ENCODE measurements around the gene FRRS1. TPM values are rescaled to one million over a fixed set of nuclear protein-coding genes. Genes with fewer than 3 reads are reported as not detected.

FRRS1 gene
- total and polyA plus RNA-seq, 2 donors (not counting 1 experiment from before 2014, with no cell fraction given): 10.3 to 32.7 TPM

GRCh38 chr1:99707535-99708142 lies 58.8 kb downstream of the FRRS1 start:
- DNase-seq (ENCODE audit: low read depth in 2 of 2): peak; percentile 49 to 75
- no peak for TF ChIP-seq EZH2 (IDR thresholded peaks at IDR 0.05; ENCODE audit: low read length, missing control alignments)
- TF ChIP-seq CTCF (conservative IDR thresholded peaks at IDR 0.05 in 1 of 2, IDR thresholded peaks at IDR 0.05 in 1 of 2; ENCODE audit: low read depth in 1 of 2, low read length in 2 of 2): peak; percentile 81 to 88
- Histone ChIP-seq H3K4me2 (ENCODE audit: extremely low read depth, insufficient read depth, low read length) (no peak overlapping the region), H3K79me2 (ENCODE audit: control insufficient read depth, insufficient read depth, low read length) (no peaks in the 10 kb centered on the region), H2AFZ (ENCODE audit: low read length) (no peak overlapping the region), H3K4me1 (ENCODE audit: control insufficient read depth, extremely low read depth, insufficient read depth, low read length) (no peaks in the 10 kb centered on the region), H4K20me1 (ENCODE audit: control insufficient read depth, extremely low read depth, insufficient read depth, low read length) (no peaks in the 10 kb centered on the region), H3K4me3 (replicated peaks in 1 of 4; ENCODE audit: control extremely low read depth in 1 of 4, insufficient read depth in 1 of 4, low read depth in 3 of 4, low read length in 4 of 4) (no peak overlapping the region), H3K36me3 (ENCODE audit: control insufficient read depth, insufficient read depth, low read length) (no peaks in the 10 kb centered on the region), H3K9me3 (ENCODE audit: control insufficient read depth, insufficient read depth, low read depth, low read length) (no peaks in the 10 kb centered on the region), H3K9ac (ENCODE audit: insufficient read depth, low read length) (no peak overlapping the region), H3K27me3 (ENCODE audit: control insufficient read depth, insufficient read depth, low read length) (no peaks in the 10 kb centered on the region), H3K27ac (ENCODE audit: insufficient read depth, low read length) (no peak overlapping the region)

- Histone ChIP-seq H4K20me1 (ENCODE audit: control insufficient read depth, extremely low read depth, insufficient read depth, low read length) (no peaks in the 10 kb centered on the region), H3K27me3 (ENCODE audit: control insufficient read depth, insufficient read depth, low read length) (no peaks in the 10 kb centered on the region), H3K36me3 (ENCODE audit: control insufficient read depth, insufficient read depth, low read length) (no peaks in the 10 kb centered on the region), H3K4me3 (replicated peaks in 1 of 4; ENCODE audit: control extremely low read depth in 1 of 4, insufficient read depth in 1 of 4, low read depth in 3 of 4, low read length in 4 of 4) (no peak overlapping the region), H3K27ac (ENCODE audit: insufficient read depth, low read length) (no peak overlapping the region), H2AFZ (ENCODE audit: low read length) (no peak overlapping the region), H3K79me2 (ENCODE audit: control insufficient read depth, insufficient read depth, low read length) (no peaks in the 10 kb centered on the region), H3K4me2 (ENCODE audit: extremely low read depth, insufficient read depth, low read length) (no peak overlapping the region), H3K4me1 (ENCODE audit: control insufficient read depth, extremely low read depth, insufficient read depth, low read length) (no peaks in the 10 kb centered on the region), H3K9me3 (ENCODE audit: control insufficient read depth, insufficient read depth, low read depth, low read length) (no peaks in the 10 kb centered on the region), H3K9ac (ENCODE audit: insufficient read depth, low read length) (no peak overlapping the region)
- DNase-seq (ENCODE audit: low read depth in 2 of 2): no peak
- no peak for TF ChIP-seq CTCF (conservative IDR thresholded peaks at IDR 0.05 in 1 of 2, IDR thresholded peaks at IDR 0.05 in 1 of 2; ENCODE audit: low read depth in 1 of 2, low read length in 2 of 2)
- no peak for TF ChIP-seq EZH2 (IDR thresholded peaks at IDR 0.05; ENCODE audit: low read length, missing control alignments)
These were observed 61.0 kb downstream of the FRRS1 start for GRCh38 chr1:99705385-99705784.

- no peak overlapping the region for H3K4me3 ChIP-seq (replicated peaks in 1 of 4; ENCODE audit: control extremely low read depth in 1 of 4, insufficient read depth in 1 of 4, low read depth in 3 of 4, low read length in 4 of 4)
These were observed 62.0 kb downstream of the FRRS1 start for GRCh38 chr1:99704356-99704816.

More at GRCh38 chr1:99704356-99704816, 62.0 kb downstream of the FRRS1 start:
- Histone ChIP-seq H3K9me3 (ENCODE audit: control insufficient read depth, insufficient read depth, low read depth, low read length) (no peaks in the 10 kb centered on the region), H3K4me2 (ENCODE audit: extremely low read depth, insufficient read depth, low read length) (no peak overlapping the region), H3K4me1 (ENCODE audit: control insufficient read depth, extremely low read depth, insufficient read depth, low read length) (no peaks in the 10 kb centered on the region), H3K27ac (ENCODE audit: insufficient read depth, low read length) (no peak overlapping the region), H4K20me1 (ENCODE audit: control insufficient read depth, extremely low read depth, insufficient read depth, low read length) (no peaks in the 10 kb centered on the region), H3K27me3 (ENCODE audit: control insufficient read depth, insufficient read depth, low read length) (no peaks in the 10 kb centered on the region), H3K36me3 (ENCODE audit: control insufficient read depth, insufficient read depth, low read length) (no peaks in the 10 kb centered on the region), H3K79me2 (ENCODE audit: control insufficient read depth, insufficient read depth, low read length) (no peaks in the 10 kb centered on the region), H2AFZ (ENCODE audit: low read length) (no peak overlapping the region), H3K9ac (ENCODE audit: insufficient read depth, low read length) (no peak overlapping the region)
- TF ChIP-seq CTCF (conservative IDR thresholded peaks at IDR 0.05 in 1 of 2, IDR thresholded peaks at IDR 0.05 in 1 of 2; ENCODE audit: low read depth in 1 of 2, low read length in 2 of 2): no peak
- no peak for TF ChIP-seq EZH2 (IDR thresholded peaks at IDR 0.05; ENCODE audit: low read length, missing control alignments)
- DNase-seq (ENCODE audit: low read depth in 2 of 2): no peak

All from fibroblast of lung (primary cell).